NK-92 treated with Interleukin-12 subunit alpha and Interleukin-12 subunit beta, amount 100 ng/mL, for 24 hours (cell line): ENCODE measurements around the gene BPTF.
"Not testable (repeated sequence)": the region's sequence is repeated elsewhere in the genome, so short reads cannot be mapped to it uniquely, and the experiment has no call there.

Source experiments
- DNase-seq: peaks from one replicate; lab custom pipeline; 2025; lab: John Stamatoyannopoulos, UW

The BPTF gene

DNA sequence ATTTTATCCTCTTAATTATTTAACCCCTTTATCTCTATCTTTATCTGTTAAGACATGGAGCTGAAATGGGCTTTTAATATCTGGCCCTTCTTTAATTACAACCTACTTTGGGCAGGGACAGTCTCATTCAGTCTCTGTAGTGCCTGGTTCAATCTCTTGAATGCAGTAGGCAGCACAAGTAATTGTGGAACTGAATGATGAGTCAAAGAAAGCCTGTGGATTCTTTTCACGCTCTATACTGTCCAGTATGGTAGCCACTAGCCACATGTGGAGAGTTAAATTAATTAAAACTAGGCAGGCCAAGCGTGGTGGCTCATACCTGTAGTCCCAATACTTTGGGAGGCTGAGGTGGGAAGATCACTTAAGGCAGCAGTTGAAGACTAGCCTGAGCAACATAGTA, 9.3 kb downstream of the BPTF start:
- no peak for DNase-seq

DNA sequence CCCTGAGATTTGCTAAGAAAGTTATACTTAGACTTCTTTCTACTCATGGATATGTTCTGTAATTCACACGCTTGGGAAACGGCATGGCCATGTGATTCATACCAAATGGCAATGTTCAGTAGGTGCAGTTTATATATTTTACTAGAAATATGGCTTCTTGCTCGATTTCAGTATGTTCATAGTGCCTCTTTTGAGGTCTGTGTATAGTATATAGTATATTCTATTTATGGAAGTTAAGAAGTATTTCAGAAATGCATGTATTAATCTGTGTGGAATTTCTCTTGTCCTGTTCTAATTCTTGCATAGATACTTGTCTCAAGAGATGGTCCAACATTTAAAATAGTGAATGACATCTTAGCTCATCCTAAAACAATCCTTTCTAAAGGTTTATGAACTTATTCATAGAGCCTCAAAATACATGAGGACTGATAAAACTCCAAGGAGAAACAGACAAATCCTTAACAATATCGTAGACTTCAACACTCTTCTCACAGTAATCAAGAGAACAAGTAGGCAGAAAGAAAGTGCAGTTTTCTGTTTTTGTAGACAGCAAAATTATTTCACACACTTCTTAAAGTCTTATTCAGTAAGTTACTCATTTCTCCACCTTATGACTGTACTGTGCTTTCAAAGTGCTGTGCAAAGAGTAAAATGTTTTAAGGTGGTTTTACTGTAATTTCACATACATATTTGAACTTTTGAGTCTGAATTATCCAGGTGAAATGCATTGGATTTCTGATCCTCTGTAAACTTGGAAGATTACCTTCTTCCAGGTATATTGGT, 11.1 kb downstream of the BPTF start:
- no peak for DNase-seq

DNA sequence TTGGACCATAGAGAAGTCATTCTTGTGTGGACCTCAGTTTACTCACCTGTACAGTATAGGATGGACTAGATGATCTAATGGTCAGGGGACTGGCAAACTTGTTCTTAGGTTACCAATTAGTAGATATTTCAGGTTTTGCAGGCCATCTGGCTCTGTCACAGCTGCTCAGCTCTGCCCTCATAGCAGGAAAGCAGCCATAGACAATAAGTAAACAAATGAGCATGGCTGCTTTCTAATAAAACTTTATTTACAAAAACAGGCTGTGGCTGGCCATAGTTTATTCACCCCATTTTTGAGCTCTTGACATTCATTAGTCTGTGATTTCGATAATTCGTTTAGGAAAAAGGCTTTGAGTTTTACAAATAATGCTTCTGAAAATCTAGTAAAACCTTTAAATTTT, 12.7 kb downstream of the BPTF start:
- no peak for DNase-seq

DNA sequence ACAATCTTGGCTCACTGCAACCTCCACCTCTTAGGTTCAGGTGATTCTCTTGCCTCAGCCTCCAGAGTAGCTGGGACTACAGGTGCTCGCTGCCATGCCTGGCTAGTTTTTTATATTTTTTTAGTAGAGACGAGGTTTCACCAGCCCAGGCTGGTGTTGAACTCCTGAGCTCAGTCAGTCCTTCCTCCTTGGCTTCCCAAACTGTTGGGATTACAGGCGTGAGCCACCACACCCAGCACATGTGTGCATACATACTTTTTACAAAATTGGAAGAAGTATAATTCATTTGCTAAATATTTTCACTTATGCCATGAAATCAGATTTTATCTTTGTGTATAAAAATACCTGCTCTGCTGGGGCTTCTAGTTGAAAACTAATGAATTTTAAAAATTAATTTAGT, 13.2 kb downstream of the BPTF start:
- no peak for DNase-seq

DNA sequence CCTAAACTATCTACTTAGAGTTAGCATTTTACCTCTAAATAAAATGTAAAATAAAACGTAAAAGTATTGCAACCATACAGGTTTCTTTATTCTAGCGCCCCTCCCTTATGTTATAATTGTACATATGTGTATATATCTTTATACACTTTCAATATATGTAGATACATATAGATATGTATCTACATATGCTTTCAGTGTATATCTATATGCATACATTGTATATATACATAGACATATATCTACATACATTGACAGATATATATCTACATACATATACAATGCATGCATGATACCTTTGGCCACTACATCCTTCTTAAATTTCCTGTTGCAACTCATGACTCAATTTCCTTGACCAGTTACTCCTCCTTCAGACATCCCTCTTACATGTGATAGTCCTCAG, 16.7 kb downstream of the BPTF start:
- DNase-seq = no peak

DNA sequence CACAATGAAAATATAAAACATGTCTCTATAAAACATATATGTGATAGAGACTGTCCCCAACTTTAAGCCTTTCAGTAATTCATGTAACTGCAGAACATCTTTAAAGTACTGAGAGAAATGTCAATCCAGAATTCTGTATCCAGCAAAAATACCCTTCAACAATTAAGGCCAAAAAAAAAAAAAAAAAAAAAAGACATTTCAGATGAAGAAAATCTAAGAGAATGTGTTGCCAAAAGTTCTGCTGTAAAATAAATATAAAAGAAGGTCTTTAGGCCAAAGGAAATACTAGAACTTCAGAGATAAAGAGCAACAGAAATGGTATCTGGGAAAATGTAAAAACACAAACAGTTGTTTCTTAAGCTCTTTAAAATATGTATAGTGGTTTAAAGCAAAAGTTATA, 17.3 kb downstream of the BPTF start:
- DNase-seq = no peak

DNA sequence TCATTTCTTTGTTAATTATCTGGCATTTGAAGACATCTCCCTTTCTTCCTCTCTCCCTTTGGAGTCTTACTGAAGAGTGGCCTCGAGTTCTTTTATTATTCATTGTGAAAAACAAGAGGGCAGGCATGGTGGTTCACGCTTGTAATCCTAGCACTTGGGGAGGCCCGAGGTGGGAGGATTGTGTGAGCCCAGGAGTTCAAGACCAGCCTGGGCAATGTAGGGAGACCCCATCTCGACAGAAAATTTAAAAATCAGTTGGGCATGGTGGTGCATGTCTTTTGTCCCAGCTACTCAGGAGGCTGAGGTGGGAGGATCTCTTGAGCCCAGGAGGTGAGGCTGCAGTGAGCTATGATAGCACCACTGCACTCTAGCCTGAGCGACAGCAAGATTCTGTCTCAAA, 20.1 kb downstream of the BPTF start:
- DNase-seq = no peak

DNA sequence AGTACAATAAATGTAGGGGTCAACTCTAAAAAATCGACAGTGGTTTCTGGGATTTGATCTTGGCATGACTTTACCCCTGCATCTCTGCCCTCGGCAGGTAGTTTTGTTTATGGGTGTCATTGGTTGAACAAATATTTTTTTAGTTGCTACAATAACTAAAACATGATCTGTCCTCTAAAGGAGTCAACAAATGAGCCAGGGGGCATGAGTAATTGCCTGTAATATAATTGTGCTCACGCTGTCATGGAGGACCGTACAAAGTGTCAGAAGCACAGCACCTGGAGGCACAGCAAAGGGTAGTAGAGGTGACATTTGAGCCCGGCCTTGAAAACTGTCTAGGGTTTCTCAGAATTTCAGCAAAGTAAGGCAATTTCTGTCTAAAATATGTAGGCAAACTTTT, 22.9 kb downstream of the BPTF start:
- not testable (repeated sequence) for DNase-seq

DNA sequence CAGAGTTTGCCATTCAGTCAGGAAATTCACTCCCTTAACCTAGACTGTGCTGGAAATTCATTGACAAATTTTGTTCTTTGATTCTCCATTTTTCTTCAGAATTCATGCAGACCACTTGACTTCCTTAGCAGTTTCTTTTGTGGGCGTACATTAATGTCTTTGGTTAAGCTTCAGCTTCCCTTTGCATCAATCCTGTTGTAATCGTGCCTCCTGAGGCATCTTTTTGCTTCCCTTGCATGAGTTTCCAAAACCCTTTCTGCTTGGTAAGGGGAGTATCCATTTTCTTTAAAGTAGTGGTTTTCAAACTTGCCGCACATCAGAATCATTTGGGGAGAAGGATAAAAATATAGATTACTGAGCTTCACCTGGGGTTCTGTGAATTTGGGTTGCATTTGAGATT, 23.5 kb downstream of the BPTF start:
- DNase-seq = not testable (repeated sequence)

DNA sequence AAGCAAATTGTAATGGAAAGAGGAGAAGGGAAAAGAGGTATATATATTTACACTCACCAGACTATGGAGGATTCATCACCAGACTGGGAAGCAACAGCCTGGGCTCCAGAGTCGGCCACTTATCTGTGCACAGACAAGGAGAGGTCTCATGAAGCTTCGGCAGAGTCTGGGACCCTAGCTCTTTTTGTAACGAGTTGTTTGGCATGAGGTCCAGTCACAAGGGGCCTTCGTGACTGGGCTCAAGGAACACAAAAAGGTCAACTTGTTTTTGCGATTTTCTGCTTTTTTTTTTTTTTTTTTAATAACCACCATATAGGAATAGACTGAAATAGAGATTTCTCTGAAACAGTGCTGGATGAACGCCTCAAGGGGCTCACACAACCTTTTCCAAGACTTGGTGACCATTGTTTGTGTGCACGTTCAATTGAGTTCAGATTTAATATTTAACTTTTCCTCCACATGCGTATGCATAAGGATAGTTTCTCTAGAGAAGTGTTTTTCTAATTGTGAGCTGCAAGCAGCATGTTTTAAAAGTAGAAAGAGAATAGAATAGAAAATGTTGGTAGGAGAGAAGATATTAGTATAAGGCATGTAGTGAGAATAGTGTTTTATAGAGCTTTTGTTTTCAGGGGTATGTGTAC, 25.8 kb downstream of the BPTF start:
- DNase-seq = no peak

DNA sequence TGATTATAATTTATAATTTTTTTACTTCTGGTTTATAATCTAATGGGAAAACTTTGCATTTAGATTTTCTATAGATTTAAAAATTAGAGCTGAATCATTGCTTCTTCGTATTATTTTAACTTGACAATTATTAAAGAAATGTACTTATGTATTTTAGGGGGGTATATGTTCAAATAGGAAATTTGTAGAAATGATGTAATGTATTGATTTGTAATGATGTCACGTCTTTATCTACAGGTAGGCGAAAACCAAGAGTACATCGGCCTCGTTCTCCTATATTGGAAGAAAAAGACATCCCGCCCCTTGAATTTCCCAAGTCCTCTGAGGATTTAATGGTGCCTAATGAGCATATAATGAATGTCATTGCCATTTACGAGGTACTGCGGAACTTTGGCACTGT, 28.4 kb downstream of the BPTF start:
- DNase-seq = no peak

DNA sequence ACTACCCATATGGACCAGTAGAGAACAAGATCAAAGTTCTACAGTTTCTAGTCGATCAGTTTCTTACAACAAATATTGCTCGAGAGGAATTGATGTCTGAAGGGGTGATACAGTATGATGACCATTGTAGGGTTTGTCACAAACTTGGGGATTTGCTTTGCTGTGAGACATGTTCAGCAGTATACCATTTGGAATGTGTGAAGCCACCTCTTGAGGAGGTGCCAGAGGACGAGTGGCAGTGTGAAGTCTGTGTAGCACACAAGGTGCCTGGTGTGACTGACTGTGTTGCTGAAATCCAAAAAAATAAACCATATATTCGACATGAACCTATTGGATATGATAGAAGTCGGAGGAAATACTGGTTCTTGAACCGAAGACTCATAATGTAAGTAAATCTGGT, 29.1 kb downstream of the BPTF start:
- no peak for DNase-seq

DNA sequence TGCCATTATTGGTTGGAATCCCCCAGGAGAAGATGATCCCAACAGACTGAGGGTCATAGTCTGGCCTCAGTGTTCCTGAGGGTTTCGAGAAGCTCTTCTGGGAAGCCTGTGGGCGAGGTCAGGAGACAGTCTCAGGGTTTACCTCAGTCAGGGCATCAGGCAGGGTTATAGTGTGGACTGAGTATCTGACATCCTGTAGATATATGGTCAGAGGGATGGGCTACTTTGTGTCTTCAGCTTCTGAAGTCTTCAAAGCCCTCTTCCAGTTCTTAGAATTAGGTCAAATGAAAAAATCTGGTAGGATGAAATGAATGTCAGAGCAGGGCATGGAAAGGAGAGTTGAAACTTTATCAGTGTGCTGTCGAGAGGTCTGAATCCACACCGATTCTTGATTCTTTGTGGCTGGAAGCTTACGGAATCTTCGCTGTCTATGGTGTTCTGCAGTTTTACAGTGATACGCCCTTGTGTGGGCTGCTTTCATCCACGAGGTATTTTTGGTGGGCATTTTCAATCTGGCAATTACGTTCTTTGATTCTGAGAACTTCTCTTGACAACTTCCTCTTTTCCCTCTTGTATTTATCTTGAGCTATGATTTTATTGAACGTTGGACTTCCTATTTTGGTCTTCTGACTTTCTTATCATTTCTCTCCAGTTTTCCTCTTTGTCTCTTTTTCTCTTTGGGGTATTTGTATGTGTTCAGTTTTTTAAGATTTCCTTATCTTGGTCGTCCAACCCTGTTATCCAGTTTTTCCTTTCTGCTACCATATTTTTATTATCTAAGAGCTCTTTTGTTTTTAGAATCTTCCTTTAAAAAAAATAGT, 30.4 kb downstream of the BPTF start:
- DNase-seq = no peak

DNA sequence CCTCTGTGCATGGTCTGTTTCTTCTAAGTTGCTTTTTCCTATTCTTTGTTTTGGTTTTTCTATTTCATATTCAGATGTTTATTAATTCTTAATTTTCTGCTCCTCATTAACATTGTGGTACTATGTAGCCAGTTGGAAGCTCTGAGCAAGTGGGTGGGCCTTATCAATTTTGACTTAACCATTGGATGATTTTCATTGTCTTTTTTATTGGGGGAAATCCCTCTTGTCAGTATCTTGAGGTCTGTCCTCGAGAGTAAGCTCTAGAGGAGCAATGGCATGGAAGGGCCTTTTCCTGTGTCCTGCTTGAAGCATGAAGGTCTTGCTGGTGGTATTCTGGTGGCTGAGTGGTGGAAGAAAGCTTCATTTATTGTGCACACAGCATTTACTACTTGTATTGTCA, 31.1 kb downstream of the BPTF start:
- DNase-seq = not testable (repeated sequence)

DNA sequence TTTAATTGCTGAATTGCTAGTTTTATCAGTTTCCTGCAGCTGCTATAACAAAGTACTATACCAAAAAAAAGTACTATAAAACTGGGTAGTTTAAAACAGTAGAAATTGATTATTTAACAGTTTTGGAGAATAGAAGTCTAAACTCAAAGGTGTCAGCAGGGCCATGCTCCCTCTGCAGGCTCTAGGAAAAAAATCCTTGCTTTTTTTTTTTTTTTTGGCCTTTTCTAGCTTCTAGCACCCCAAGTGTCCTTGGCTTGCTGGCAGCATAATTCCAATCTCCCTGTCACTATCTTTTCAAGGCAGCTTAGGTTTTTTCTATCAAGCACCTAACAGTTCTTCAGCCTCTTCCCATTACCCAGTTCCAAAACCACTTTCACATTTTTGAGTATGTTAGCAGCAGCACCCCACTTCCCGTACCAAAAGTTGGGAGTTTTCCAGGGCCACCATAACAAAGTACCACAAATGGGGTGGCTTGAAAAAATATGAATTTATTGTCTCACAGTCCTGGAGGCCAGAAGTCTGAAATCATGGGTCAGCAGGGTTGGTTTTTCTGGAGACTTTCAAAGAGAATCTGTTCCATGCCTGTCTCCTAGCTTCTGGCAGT, 37.4 kb downstream of the BPTF start:
- DNase-seq = no peak

DNA sequence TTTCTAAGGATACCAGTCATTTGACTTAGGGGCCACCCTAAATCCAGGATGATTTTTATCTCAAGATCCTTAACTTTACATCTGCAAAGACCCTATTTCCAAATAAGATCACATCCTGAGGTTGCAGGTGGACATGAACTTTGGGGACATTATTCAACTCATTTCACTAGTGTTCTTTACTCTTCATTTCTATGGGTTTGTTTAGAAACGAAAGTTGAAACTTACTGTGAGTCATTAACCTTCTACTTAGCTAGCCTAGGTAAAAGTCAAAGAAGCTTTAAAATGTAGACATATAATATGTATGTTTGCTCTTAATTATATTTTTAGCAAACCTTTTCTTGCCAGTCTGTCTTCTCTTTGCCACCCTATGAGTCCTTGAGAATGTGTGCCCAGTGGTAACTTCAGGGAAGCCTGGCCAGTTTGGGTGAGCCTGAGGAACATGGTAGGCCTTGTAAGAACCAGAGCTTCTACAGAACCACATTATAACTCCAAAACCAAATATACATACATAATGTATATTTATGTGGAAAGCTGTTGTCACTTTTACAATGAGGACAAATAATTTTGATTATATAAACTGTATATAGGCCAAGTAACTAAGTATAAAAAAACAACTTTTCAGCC, 38.4 kb downstream of the BPTF start:
- DNase-seq = no peak

DNA sequence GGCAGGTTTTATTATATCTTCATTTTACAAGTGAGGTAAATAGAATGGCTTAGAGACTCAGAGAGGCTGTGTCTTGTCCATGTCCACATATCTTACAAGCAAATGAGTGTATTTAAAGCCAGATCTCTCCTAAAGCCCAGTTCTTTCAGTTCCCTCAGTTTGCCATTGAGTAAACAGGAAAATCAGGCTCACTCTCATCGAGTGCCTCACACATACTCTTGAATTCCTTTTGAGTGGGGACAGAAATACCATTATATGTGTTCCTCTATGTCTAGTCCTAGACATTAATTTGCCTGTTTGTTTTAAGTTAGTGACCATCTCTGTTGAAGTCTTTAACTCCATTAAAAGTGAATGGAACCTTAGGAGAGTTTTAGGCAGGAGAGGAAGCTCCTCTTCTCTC, 40.1 kb downstream of the BPTF start:
- DNase-seq = no peak

DNA sequence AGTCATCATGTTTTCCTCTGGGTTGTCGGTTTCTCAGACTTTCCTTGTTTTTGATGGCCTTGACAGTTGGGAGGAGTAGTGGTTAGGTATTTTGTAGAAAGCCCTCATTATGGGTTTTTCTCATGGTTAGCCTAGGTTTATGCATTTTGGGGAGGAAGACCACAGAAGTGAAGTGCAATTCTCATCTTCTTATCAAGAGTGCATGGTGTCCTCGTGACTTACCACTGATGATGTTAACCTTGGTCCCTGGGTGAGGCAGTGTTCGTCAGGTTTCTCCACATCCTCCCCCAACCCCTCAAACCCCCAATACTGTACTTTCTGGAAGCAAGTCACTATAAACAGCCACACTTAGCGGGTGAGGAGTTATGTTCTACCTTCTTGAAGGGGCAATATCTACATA, 42.3 kb downstream of the BPTF start:
- no peak for DNase-seq

DNA sequence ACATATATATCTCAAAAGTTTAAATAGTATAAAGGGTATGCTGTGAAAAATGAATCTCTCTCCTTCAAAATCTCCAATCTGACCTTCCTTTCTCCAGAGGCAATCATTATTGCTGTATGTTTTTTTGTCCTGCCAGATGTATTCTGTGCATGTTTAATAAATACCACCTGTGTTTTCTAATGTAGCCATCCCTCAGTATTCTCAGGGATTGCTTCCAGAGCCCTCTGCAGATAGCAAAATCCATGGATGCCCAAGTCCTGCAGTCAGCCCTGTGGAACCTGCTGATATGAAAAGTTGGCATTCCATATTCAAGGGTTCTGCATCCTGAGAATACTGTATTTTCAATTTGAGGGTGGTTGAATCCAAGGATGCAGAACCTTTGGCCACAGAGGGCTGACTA, 42.9 kb downstream of the BPTF start:
- DNase-seq = no peak

DNA sequence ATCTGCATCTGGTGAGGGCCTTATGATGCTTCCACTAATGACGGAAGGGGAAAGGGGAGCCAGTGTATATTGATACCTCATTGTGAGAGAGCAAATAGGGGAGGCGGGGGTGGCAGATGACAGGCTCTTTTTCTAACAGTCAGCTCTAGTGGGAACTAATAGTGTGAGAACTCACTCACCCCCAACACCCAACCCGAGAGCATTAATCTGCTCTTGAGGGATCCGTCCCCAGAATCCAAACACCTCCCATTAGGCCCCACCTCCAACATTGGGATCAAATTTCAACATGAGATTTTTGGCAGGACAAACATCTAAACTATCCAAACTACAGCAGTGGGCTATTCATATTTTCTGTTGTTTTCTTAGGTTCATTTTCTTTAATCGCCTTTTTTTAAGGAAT, 54.4 kb downstream of the BPTF start:
- no peak for DNase-seq

DNA sequence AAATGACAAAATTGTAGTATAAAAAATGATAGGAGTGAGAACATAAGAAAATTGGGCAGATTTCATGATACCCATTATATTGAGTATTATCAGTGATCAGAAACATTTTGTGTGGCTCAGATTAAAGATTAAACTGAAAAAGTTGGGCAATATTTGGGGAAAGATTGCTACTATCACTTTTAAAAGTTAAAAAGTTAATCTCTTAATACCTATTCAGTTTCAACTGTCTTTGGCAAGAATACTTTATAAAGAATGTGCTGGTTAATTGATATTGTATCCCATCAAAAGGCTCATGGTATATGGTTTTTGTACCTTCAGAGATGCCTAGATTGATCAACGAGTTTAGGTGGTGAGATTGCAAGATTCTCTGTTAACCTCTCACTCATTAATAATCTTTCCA, 55.8 kb downstream of the BPTF start:
- DNase-seq = no peak

DNA sequence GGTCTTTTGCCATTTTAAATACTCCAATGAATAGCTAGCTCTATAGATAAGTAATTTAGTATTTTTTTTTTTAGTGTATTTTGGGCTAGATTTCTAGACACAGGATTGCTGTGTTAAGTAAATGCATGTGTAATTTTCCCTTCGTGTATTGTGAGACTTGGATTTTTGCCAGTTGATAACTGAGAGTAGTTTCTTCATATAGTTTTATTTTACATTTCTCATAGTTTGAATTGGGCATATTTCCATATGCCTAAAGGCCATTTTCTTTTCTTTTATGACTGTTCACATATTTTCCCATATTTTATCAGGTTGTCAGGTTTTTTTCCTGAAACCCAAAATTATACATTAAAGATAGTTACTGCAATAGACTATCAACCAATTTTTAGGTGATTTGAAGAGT, 59.4 kb downstream of the BPTF start:
- no peak for DNase-seq
